Myocyte (in vitro differentiated cells): ENCODE data around the gene HOXB9. TPM values are rescaled to one million over a fixed set of nuclear protein-coding genes. Genes with fewer than 3 reads are reported as not detected.

Experiments used
- DNase-seq: peaks from one replicate; pipeline ENCODE4 v3.0.0-alpha.2; 2012; ENCODE audit warnings: low read depth
- total RNA-seq: library from RNA; depleted of rRNA; stranded (reverse); fragments of >200 nt; gene quantifications from 2 replicates; pipeline ENCODE4 v1.2.3, GENCODE V29; 2014

The HOXB9 gene
- total RNA-seq, 1 donor from 2014 or later: 6.6 TPM

GRCh38 chr17:48599354-48599753, 26.8 kb downstream of the HOXB9 start:
- no peak for DNase-seq

DNA sequence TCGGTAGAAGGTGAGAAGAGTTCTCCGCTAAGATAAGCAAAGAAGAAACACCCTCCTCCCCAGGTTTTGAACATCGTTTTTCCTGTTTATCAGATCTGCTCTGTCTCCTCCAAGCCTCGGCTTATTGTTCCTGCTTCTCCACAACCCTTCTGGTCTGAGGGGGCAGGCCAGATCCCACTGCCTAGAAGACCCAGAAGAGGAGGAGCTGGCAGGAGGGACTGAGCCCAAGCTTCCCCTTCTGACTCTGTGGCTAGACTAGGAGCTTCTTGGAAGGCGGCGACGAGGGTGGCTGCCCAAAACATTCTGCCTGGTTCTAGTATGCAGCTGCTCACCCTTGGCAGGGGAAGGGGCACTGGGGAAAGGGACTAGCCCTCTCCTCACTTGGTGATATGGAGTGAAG, 27.4 kb downstream of the HOXB9 start:
- DNase-seq: no peak

GRCh38 chr17:48597778-48598631, 28.2 kb downstream of the HOXB9 start:
- peak; percentile 84 for DNase-seq

- no peak for DNase-seq
Observed at GRCh38 chr17:48597528-48597777, 28.7 kb downstream of the HOXB9 start.

DNA sequence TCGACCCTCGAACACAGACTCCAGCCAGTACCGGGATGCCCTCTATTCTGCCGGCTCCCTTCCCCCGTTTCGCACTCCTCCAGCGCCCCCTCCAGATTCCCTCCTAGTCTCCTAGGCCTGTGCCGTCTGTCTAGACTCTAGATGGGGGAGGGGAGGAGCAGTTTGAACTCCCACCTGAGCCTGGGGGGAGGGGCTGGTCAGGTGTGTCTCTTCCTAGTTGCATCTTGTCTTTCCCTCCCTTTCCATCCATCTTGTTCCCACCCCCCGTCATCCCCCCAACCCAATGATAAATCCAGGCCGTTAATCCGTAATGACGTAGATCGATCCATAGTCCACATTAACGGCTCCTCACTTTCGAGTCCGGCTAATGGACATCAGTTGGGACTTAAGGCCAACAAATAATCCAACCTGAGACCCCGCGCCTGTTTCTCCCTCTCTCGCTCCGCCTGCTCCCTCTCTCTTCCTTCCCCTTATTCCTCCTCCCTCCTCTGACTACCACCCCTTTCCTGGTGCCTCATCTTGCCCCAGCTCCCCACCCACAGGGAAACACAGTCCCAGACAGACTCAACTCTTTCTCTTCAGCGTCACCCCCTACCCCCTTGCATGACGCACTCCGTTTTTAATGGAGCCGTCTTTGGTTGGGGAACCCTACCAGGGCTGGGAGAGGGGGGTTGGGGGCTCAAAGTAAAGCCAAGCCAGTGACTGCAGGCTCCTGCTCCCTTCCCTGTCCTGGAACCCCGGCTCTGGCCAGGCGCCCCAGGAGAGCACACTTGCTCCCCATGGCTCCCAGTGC, 29.2 kb downstream of the HOXB9 start:
- DNase-seq: no peak

DNA sequence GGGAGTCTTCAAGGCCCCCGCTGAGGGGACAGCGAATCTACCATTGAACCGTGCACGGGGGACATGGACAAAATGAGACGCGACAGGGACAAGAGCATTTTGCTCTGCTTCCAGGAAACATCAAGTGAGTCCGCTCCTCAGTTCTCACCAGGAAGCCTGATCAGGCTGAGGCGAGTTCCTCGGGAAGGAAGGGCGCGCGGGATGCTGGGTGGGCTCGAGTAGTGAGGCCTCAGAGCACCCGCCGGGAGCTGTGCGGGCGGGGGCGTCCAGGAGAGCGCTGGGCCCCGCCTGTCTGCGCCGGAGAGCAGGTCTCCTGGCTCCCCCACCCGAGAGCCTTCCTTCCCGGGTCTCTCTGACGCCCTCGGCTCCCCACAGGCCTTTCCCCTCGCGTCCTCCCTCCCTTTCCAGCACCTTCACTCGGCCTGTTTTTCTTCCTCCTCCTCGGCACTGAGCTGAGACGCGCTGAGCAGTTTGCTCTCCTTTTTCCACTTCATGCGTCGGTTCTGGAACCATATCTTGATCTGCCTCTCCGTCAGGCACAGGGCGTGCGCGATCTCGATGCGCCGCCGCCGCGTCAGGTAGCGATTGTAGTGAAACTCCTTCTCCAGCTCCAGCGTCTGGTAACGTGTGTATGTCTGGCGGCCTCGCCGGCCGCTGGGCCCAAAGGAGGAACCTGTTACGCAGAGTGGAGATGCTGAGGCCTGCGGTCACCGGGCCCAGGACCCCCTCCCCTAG, 30.0 kb downstream of the HOXB9 start:
- DNase-seq: no peak

- no peak for DNase-seq
Observed at GRCh38 chr17:48595278-48595999, 30.7 kb downstream of the HOXB9 start.

DNA sequence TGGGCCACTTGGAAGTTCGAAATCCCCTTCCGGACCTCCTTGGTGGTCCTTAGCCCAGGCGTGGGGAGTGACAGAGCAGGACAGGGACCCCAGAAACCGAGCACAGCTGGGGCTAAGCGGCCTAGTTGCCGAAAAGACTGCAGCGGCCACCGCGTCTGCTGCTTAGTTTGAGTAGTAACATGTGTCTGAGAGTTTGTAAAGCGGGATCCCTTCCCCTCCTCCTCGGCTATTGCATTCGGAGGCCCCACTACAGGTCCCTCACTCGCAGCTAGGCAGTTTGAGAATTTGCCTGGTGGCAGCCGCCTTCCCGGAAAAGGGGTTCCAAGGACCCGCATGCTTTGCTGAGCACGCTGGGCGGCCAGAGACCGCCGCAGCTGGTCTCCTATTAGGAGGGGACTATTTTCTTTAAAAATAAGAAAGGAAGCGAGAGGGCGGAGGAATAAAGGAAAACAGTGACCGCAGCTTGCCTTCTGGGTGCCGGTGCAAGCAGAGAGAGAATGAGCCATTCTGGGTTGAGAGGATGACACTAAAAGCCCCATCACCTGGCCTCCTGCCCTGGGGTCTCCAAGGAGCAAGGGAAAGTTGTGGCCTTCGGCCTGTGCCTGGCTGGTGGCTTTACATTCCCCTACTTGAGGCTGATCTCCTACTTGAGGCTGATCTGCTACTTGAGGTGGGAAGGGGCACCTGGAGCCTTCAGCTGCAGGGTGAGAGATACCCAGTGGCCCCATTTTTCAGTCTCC, 31.4 kb downstream of the HOXB9 start:
- no peak for DNase-seq

DNA sequence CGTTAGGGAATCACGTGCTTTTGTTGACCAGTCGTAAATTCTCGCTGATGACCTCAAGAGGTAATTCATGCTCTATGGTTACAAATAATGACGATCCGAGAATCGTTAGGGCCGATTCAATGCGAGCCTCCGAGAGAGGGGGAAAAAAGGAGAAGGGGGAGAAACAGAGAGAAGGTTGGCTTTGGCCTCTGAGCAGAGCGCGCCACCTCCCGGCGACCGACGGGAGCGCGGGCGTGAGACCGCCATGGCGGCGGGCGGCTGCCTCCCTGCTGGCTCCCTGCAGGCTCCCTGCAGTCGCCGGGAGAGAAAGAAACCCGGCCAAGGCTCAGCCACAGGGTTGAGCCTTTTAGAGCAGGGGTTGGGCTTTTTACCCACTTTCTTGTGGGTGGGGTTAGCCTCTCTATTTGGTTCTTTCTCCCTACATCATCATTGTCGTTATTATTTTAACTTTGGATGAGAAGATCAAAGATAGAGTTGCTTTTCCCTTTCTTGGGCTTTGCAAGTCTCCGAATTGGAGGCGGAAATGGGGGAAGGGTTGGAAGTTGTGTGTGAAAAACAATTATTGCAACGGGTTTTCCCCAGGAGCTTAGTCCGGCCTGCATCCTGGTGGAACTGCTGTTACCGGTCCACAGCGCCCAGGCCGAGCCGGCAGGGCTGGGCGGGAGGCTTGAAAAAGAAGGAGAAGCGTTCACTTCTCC, 32.2 kb downstream of the HOXB9 start:
- DNase-seq: peak; percentile 80

GRCh38 chr17:48593126-48593829, 32.9 kb downstream of the HOXB9 start, which contains the start of gene HOXB5:
HOXB5 (minus strand) TSS chr17:48593779; CDS start chr17:48593682, 97 bp downstream.
- DNase-seq: no peak

DNA sequence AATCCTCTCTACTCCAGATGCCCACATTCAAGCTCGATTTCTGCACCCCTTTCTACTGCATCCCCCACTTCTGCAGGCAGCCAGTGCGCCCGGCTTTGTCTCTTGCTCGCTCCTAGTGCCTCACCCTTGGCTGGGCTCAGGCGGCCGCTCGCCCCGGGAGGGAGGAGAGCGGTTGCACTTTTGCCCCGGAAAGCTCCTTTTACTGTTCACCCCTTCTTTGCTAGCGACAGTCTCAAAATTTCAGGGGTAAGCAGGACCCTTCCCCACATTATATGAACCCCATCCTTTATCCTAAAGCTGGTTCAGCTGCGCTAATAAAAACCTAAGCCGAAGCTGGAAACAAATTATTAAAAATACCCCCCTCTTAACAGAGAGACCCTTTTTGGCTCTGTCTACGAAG, 33.6 kb downstream of the HOXB9 start:
- no peak for DNase-seq

- DNase-seq: no peak
Observed at GRCh38 chr17:48592057-48592514, 34.1 kb downstream of the HOXB9 start.

DNA sequence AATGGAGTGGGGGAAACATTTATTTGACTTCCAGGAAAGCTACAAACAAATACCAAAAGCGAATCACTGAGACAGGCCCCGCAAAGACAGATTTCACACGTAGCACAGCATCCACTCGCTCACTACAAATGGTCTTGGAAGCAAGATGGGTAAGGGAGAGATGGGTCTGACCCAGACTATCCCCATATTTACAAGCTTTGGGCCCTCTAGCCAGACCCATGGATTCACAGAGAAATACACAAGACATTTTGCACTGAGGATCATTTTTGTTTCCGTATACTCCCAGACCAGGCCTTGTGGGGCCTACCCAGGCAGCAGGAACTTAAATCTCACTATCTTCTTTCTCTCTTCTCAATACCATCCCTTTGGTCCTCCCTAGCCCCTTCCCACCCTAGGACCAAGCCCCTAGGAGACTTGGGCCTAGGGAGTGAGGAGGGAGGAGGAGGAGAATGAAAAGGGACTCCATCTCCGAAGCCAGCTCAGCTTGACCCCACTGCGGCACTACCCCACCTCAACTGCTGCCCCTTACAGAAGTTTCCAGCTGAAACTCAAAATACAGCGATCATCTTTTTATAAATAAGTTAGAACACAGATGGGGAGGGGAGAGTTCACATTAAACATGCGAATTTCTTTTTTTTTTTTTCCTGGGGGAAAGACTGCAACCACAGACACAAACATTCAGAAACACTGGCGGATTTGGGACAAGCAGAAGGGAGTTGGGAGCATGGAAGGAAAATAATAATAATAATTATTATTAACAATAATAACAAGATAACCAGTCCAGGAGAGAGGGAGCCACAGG, 34.7 kb downstream of the HOXB9 start:
- no peak for DNase-seq

- DNase-seq: no peak
Observed at GRCh38 chr17:48590607-48591161, 35.5 kb downstream of the HOXB9 start.

DNA sequence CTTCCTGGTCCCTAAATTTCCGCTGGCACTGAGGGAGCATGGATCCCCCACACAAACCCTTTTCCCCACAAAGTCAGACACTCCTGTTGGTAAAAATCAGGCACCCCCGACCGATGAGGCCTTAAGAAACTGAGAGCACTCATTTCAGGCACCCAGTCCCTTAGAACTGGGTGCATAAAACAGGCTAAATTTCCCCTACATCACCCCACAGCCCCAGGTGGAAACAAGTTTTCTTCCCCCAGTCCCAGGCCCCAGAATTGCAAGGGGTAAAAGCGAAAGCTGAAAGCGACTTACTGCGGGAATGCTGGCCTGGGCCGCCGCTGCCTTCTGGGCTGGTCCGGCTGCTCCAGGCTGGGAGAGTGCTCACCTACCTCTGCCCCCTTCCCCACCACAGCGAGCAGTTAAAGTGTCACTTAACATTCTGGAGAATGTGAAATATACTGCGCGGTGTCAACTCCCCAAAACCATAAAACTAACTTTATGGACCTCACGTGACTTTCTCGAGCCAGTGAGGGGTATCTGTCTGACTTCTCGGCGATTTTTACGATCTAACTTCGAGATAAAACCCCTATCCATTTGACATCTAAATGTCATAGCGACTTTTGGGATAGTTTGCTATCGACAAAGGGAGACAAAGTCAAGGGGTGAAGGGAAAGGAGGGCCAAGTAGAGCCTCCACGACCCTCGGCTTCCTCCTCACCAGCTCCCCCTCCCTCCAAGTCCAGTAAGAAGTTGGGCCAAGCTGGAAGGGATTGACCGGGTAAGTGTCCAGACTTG, 36.1 kb downstream of the HOXB9 start, which contains the start of gene HOXB3:
HOXB3 (minus strand) TSS at position 411 of the 776 bp plus-strand sequence. CDS start 37,767 bp downstream, outside the sequence.
- no peak for DNase-seq

GRCh38 chr17:48589060-48589830, 36.9 kb downstream of the HOXB9 start:
- DNase-seq: no peak
